GM23338 (cell line): ENCODE measurements around the gene CRLF3. TPM values are rescaled to one million over a fixed set of nuclear protein-coding genes. Genes with fewer than 3 reads are reported as not detected.

Experiments used
- ATAC-seq: fragments of 200-7000 bp; cut with Tn5 transposase; 3 replicates; pipeline ENCODE4 v1.9.1; 2020
- DNase-seq: peaks from one replicate; pipeline ENCODE4 v3.0.0-alpha.2; 2015; ENCODE audit warnings: low spot score
- H2AFZ ChIP-seq: fragments of 200-600 bp; sonication (generic); 2 replicates; pipeline ENCODE4 v1.8.0; 2016; ENCODE audit warnings: antibody characterized with exemption, mild to moderate bottlenecking, moderate library complexity
- H3F3A ChIP-seq: fragments of 200-600 bp; sonication (generic); replicated peaks from 2 replicates; pipeline ENCODE4 v1.8.0; 2017; ENCODE audit warnings: antibody characterized with exemption, mixed run types, low read depth
- H3K27ac ChIP-seq: fragments of 200-600 bp; sonication (generic); 2 replicates; pipeline ENCODE4 v1.6.1; 2016; ENCODE audit warnings: low read depth
- H3K27me3 ChIP-seq: fragments of 200-600 bp; sonication (generic); 2 replicates; pipeline ENCODE4 v1.8.0; 2016; ENCODE audit warnings: mild to moderate bottlenecking, mixed run types, moderate library complexity; ENCODE audit not compliant: insufficient read depth
- H3K36me3 ChIP-seq: fragments of 200-600 bp; sonication (generic); 2 replicates; pipeline ENCODE4 v1.8.0; 2016; ENCODE audit warnings: mild to moderate bottlenecking; ENCODE audit not compliant: insufficient read depth
- H3K4me1 ChIP-seq: fragments of 200-600 bp; sonication (generic); 2 replicates; pipeline ENCODE4 v1.8.0; 2016; ENCODE audit warnings: mild to moderate bottlenecking, moderate library complexity; ENCODE audit not compliant: insufficient read depth
- H3K4me2 ChIP-seq: fragments of 200-600 bp; sonication (generic); 2 replicates; pipeline ENCODE4 v1.7.1; 2017; ENCODE audit warnings: mixed run types
- H3K4me3 ChIP-seq: fragments of 200-600 bp; sonication (generic); 2 replicates; pipeline ENCODE4 v1.6.1; 2016; ENCODE audit warnings: mixed run types
- H3K79me2 ChIP-seq: fragments of 200-600 bp; sonication (generic); replicated peaks from 2 replicates; pipeline ENCODE4 v1.8.0; 2017; ENCODE audit warnings: mild to moderate bottlenecking; ENCODE audit not compliant: insufficient read depth
- H3K9me2 ChIP-seq: fragments of 200-600 bp; sonication (generic); 2 replicates; pipeline ENCODE4 v1.8.0; 2017; ENCODE audit not compliant: insufficient read depth
- H4K20me1 ChIP-seq: fragments of 200-600 bp; sonication (generic); replicated peaks from 2 replicates; pipeline ENCODE4 v1.8.0; 2017; ENCODE audit warnings: mild to moderate bottlenecking; ENCODE audit not compliant: insufficient read depth
- H3K27ac Mint-ChIP-seq: 2 replicates; pipeline ENCODE4 v1.8.0; 2020; ENCODE audit warnings: inconsistent platforms, mild to moderate bottlenecking, moderate library complexity, mixed read lengths
- H3K27me3 Mint-ChIP-seq: 3 replicates; pipeline ENCODE4 v1.8.0; 2022; ENCODE audit warnings: low read depth, mild to moderate bottlenecking, moderate library complexity, mixed read lengths, inconsistent platforms; ENCODE audit not compliant: insufficient read depth, poor library complexity
- H3K36me3 Mint-ChIP-seq: 3 replicates; pipeline ENCODE4 v1.8.0; 2021; ENCODE audit warnings: low read depth, mild to moderate bottlenecking, inconsistent platforms, moderate library complexity, mixed read lengths
- H3K4me1 Mint-ChIP-seq: 3 replicates; pipeline ENCODE4 v1.8.0; 2020; ENCODE audit warnings: mild to moderate bottlenecking, inconsistent platforms, mixed read lengths
- H3K4me3 Mint-ChIP-seq: 3 replicates; pipeline ENCODE4 v1.8.0; 2021; ENCODE audit warnings: moderate library complexity, mild to moderate bottlenecking, inconsistent platforms, mixed read lengths
- H3K9me3 Mint-ChIP-seq: 3 replicates; pipeline ENCODE4 v1.8.0; 2020; ENCODE audit warnings: moderate library complexity, mild to moderate bottlenecking, inconsistent platforms, mixed read lengths
- CREB1 ChIP-seq: fragments of 250-450 bp; sonication (Bioruptor Pico); IDR thresholded peaks from 2 replicates; pipeline ENCODE4 v1.5.0; 2020; ENCODE audit warnings: low read depth, mild to moderate bottlenecking, moderate library complexity
- EZH2 ChIP-seq: fragments of 200-600 bp; sonication (generic); IDR thresholded peaks from one replicate; pipeline ENCODE4 v1.8.0; 2017; ENCODE audit warnings: antibody characterized with exemption, mild to moderate bottlenecking, low read depth; ENCODE audit not compliant: unreplicated experiment
- EZH2phosphoT487 ChIP-seq: fragments of 200-600 bp; sonication (generic); IDR thresholded peaks from one replicate; pipeline ENCODE4 v1.8.1; 2018; ENCODE audit warnings: antibody characterized with exemption; ENCODE audit not compliant: unreplicated experiment
- JUNB ChIP-seq: IDR thresholded peaks from one replicate; pipeline ENCODE4 v1.6.1; 2016; ENCODE audit warnings: antibody characterized with exemption; ENCODE audit not compliant: unreplicated experiment
- NANOG ChIP-seq: IDR thresholded peaks from 2 replicates; pipeline ENCODE4 v1.6.1; 2016; ENCODE audit warnings: antibody characterized with exemption, borderline replicate concordance
- POLR2AphosphoS5 ChIP-seq: IDR thresholded peaks from 2 replicates; pipeline ENCODE4 v1.6.1; 2016; ENCODE audit warnings: antibody characterized with exemption, low read depth
- ZNF114 ChIP-seq: fragments of 250-450 bp; sonication (Bioruptor Pico); IDR thresholded peaks from 2 replicates; pipeline ENCODE4 v1.5.0; 2020; ENCODE audit warnings: mild to moderate bottlenecking, moderate library complexity
- ZNF331 ChIP-seq: fragments of 250-450 bp; sonication (Bioruptor Pico); IDR thresholded peaks from 2 replicates; pipeline ENCODE4 v1.5.0; 2020; ENCODE audit warnings: low read depth, mild to moderate bottlenecking, moderate library complexity
- polyA plus RNA-seq: library from polyadenylated mRNA; unstranded; fragments of >200 nt; fragmentation: Nextera tagmentation; extraction: Ambion mirVana; gene quantifications from 2 replicates; pipeline ENCODE4 v1.2.1, GENCODE V29; 2016
- total RNA-seq: library from RNA; depleted of rRNA; stranded (reverse); fragments of >200 nt; shearing (Covaris generic); gene quantifications from 2 replicates; pipeline ENCODE4 v1.2.3, GENCODE V29; 2014
- TF ChIP-seq, protein P1 (sequence below): IDR thresholded peaks from 2 replicates; pipeline ENCODE4 v1.6.1; 2016; ENCODE audit warnings: antibody characterized with exemption
- TF ChIP-seq, protein P2 (sequence below): fragments of 250-450 bp; sonication (Bioruptor Pico); IDR thresholded peaks from 2 replicates; pipeline ENCODE4 v1.5.0; 2020; ENCODE audit warnings: mild to moderate bottlenecking, moderate library complexity

The CRLF3 gene
- total and polyA plus RNA-seq, 2 experiments from 2014 or later = 24.2 to 28.6 TPM

DNA sequence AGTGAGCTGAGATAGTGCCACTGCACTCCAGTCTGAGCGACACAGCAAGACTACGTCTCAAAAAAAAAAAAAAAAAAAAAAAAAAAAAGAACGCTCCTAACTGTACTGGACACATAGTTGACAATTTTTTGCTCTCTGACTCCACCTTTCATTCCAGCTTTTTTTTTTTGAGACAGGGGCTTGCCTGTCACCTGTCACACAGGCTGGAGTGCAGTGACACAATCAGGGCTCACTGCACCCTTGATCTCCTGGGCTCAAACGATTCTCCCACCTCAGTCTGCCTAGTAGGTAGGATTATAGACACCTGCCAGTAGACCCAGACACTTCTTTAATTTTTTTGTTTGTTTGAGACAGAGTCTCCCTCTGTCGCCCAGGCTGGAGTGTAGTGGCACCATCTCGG lies 2.6 kb upstream of the CRLF3 start (continued):
- TF ChIP-seq, protein P1, sequence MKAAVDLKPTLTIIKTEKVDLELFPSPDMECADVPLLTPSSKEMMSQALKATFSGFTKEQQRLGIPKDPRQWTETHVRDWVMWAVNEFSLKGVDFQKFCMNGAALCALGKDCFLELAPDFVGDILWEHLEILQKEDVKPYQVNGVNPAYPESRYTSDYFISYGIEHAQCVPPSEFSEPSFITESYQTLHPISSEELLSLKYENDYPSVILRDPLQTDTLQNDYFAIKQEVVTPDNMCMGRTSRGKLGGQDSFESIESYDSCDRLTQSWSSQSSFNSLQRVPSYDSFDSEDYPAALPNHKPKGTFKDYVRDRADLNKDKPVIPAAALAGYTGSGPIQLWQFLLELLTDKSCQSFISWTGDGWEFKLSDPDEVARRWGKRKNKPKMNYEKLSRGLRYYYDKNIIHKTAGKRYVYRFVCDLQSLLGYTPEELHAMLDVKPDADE = no peak

DNA sequence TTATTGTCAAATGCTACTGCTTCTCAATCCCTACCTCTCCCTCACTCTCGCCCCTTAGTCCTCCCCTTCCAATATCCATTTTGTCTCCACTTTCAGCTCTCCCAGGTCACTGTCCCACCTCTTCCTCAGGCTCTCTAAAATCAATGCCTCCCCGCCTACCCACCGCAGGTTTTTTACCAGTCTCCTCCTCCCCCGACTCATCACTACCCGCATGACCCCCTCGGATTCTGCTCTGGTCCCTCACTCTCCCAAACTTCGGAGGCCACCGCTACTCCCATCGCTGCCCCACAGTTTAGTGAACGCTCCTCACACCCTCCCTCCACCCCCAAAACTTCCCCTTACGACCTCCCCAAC lies 513 bp downstream of the CRLF3 start:
- Mint-ChIP-seq H3K4me1 (peaks cover 21% of the 10 kb centered on the region), H3K36me3 (peaks cover 4% of the 10 kb centered on the region; the same call in 2 of the 3 replicates), H3K27ac (peak overlapping the region; percentile 97), H3K27me3 (peaks cover 11% of the 10 kb centered on the region), H3K9me3 (no peaks in the 10 kb centered on the region), H3K4me3 (peak overlapping the region; percentile 97)
- Histone ChIP-seq H3K27ac (peak overlapping the region; percentile 98), H3K27me3 (no peaks in the 10 kb centered on the region), H2AFZ (peak overlapping the region; percentile 89; the same call in 1 of the 2 replicates), H3K36me3 (no peaks in the 10 kb centered on the region), H3K4me2 (peak overlapping the region; percentile 99), H3K9me2 (no peaks in the 10 kb centered on the region), H4K20me1 (peaks cover 14% of the 10 kb centered on the region), H3K4me1 (peaks cover 26% of the 10 kb centered on the region), H3F3A (peaks cover 8% of the 10 kb centered on the region), H3K4me3 (peak overlapping the region; percentile 98), H3K79me2 (peaks cover 52% of the 10 kb centered on the region)
- TF ChIP-seq ZNF331 (CRISPR knock-in tag) (no peak), NANOG (no peak), POLR2AphosphoS5 (no peak), CREB1 (CRISPR knock-in tag) (no peak), EZH2phosphoT487 (no peak), EZH2 (no peak), ZNF114 (CRISPR knock-in tag) (no peak), JUNB (no peak)
- TF ChIP-seq, protein P2, sequence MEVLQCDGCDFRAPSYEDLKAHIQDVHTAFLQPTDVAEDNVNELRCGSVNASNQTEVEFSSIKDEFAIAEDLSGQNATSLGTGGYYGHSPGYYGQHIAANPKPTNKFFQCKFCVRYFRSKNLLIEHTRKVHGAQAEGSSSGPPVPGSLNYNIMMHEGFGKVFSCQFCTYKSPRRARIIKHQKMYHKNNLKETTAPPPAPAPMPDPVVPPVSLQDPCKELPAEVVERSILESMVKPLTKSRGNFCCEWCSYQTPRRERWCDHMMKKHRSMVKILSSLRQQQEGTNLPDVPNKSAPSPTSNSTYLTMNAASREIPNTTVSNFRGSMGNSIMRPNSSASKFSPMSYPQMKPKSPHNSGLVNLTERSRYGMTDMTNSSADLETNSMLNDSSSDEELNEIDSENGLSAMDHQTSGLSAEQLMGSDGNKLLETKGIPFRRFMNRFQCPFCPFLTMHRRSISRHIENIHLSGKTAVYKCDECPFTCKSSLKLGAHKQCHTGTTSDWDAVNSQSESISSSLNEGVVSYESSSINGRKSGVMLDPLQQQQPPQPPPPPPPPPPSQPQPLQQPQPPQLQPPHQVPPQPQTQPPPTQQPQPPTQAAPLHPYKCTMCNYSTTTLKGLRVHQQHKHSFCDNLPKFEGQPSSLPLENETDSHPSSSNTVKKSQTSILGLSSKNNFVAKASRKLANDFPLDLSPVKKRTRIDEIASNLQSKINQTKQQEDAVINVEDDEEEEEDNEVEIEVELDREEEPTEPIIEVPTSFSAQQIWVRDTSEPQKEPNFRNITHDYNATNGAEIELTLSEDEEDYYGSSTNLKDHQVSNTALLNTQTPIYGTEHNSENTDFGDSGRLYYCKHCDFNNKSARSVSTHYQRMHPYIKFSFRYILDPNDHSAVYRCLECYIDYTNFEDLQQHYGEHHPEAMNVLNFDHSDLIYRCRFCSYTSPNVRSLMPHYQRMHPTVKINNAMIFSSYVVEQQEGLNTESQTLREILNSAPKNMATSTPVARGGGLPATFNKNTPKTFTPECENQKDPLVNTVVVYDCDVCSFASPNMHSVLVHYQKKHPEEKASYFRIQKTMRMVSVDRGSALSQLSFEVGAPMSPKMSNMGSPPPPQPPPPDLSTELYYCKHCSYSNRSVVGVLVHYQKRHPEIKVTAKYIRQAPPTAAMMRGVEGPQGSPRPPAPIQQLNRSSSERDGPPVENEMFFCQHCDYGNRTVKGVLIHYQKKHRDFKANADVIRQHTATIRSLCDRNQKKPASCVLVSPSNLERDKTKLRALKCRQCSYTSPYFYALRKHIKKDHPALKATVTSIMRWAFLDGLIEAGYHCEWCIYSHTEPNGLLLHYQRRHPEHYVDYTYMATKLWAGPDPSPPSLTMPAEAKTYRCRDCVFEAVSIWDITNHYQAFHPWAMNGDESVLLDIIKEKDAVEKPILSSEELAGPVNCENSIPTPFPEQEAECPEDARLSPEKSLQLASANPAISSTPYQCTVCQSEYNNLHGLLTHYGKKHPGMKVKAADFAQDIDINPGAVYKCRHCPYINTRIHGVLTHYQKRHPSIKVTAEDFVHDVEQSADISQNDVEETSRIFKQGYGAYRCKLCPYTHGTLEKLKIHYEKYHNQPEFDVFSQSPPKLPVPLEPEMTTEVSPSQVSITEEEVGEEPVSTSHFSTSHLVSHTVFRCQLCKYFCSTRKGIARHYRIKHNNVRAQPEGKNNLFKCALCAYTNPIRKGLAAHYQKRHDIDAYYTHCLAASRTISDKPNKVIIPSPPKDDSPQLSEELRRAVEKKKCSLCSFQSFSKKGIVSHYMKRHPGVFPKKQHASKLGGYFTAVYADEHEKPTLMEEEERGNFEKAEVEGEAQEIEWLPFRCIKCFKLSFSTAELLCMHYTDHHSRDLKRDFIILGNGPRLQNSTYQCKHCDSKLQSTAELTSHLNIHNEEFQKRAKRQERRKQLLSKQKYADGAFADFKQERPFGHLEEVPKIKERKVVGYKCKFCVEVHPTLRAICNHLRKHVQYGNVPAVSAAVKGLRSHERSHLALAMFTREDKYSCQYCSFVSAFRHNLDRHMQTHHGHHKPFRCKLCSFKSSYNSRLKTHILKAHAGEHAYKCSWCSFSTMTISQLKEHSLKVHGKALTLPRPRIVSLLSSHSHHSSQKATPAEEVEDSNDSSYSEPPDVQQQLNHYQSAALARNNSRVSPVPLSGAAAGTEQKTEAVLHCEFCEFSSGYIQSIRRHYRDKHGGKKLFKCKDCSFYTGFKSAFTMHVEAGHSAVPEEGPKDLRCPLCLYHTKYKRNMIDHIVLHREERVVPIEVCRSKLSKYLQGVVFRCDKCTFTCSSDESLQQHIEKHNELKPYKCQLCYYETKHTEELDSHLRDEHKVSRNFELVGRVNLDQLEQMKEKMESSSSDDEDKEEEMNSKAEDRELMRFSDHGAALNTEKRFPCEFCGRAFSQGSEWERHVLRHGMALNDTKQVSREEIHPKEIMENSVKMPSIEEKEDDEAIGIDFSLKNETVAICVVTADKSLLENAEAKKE (CRISPR knock-in tag) = no peak
- TF ChIP-seq, protein P1 = no peak
- no peak for DNase-seq
- ATAC-seq = peak; percentile 45
